ENCODE data around the gene MLLT3.

MLLT3 gene

GRCh38 chr9:20573023-20573422, 49.3 kb downstream of the MLLT3 start:
- H3K4me3 ChIP-seq (ENCODE audit: control insufficient read depth, low read depth, low read length): no peak overlapping the region
- TF ChIP-seq CTCF (conservative IDR thresholded peaks at IDR 0.05; ENCODE audit: control insufficient read depth, insufficient read depth, low read depth, low read length): no peak
- DNase-seq (ENCODE audit: low read depth): no peak

GRCh38 chr9:20570756-20571155, 51.5 kb downstream of the MLLT3 start:
- no peak for TF ChIP-seq CTCF (conservative IDR thresholded peaks at IDR 0.05; ENCODE audit: control insufficient read depth, insufficient read depth, low read depth, low read length)
- no peak overlapping the region for H3K4me3 ChIP-seq (ENCODE audit: control insufficient read depth, low read depth, low read length)
- peak; percentile 69 for DNase-seq (ENCODE audit: low read depth)

GRCh38 chr9:20570087-20570486, 52.2 kb downstream of the MLLT3 start:
- DNase-seq (ENCODE audit: low read depth): peak; percentile 34
- no peak for TF ChIP-seq CTCF (conservative IDR thresholded peaks at IDR 0.05; ENCODE audit: control insufficient read depth, insufficient read depth, low read depth, low read length)
- H3K4me3 ChIP-seq (ENCODE audit: control insufficient read depth, low read depth, low read length): no peak overlapping the region

GRCh38 chr9:20569525-20569924, 52.8 kb downstream of the MLLT3 start:
- H3K4me3 ChIP-seq (ENCODE audit: control insufficient read depth, low read depth, low read length): no peak overlapping the region
- DNase-seq (ENCODE audit: low read depth): no peak

GRCh38 chr9:20568400-20568799, 53.9 kb downstream of the MLLT3 start:
- no peak for DNase-seq (ENCODE audit: low read depth)
- TF ChIP-seq CTCF (conservative IDR thresholded peaks at IDR 0.05; ENCODE audit: control insufficient read depth, insufficient read depth, low read depth, low read length): no peak
- no peak overlapping the region for H3K4me3 ChIP-seq (ENCODE audit: control insufficient read depth, low read depth, low read length)

More at GRCh38 chr9:20569525-20569924, 52.8 kb downstream of the MLLT3 start:
- no peak for TF ChIP-seq CTCF (conservative IDR thresholded peaks at IDR 0.05; ENCODE audit: control insufficient read depth, insufficient read depth, low read depth, low read length)

GRCh38 chr9:20566401-20566800, 55.9 kb downstream of the MLLT3 start:
- H3K4me3 ChIP-seq (ENCODE audit: control insufficient read depth, low read depth, low read length): no peak overlapping the region
- TF ChIP-seq CTCF (conservative IDR thresholded peaks at IDR 0.05; ENCODE audit: control insufficient read depth, insufficient read depth, low read depth, low read length): no peak
- DNase-seq (ENCODE audit: low read depth): no peak

- H3K4me3 ChIP-seq (ENCODE audit: control insufficient read depth, low read depth, low read length): no peak overlapping the region
- no peak for TF ChIP-seq CTCF (conservative IDR thresholded peaks at IDR 0.05; ENCODE audit: control insufficient read depth, insufficient read depth, low read depth, low read length)
- DNase-seq (ENCODE audit: low read depth): no peak
These were observed 57.6 kb downstream of the MLLT3 start for GRCh38 chr9:20564650-20565049.

Measured in fibroblast of mammary gland (primary cell).